SK-N-SH (cell line): ENCODE results near the gene MYO9B. TPM values are rescaled to one million over a fixed set of nuclear protein-coding genes. Genes with fewer than 3 reads are reported as not detected.

ENCODE experiments used
- CTCF ChIA-PET: fragments of 300-600, 350-600 bp; formaldehyde crosslinking; extraction: SDS; loops from one replicate; lab custom pipeline; 2021; lab: Yijun Ruan, JAX
- POLR2A ChIA-PET: fragments of 350-600 bp; sonication (Branson Sonifier 250); formaldehyde crosslinking; extraction: SDS; loops from one replicate; lab custom pipeline; 2020; ENCODE audit warnings: antibody characterized with exemption, inconsistent platforms; lab: Yijun Ruan, JAX
- DNase-seq: peaks from one replicate; pipeline ENCODE4 v3.0.0; 2012
- H2AFZ ChIP-seq: fragments of 200-600 bp; sonication (generic); 2 replicates; pipeline ENCODE4 v1.8.1; 2016; ENCODE audit warnings: antibody characterized with exemption, mild to moderate bottlenecking, low read depth
- H3F3A ChIP-seq: fragments of 200-600 bp; sonication (generic); replicated peaks from 2 replicates; pipeline ENCODE3; 2016; ENCODE audit warnings: antibody characterized with exemption, mild to moderate bottlenecking; ENCODE audit not compliant: insufficient read depth
- H3K27ac ChIP-seq, 2 experiments: fragments of 200-500 bp in 1 of 2; fragments of 200-600 bp in 1 of 2; sonication (Bioruptor generic) in 1 of 2; sonication (generic), shearing (Covaris generic) in 1 of 2; 2 replicates each; pipeline versions ENCODE4 v1.5.1 to v1.6.1; 2014 to 2016; ENCODE audit warnings: low read depth in 2 of 2, inconsistent platforms in 1 of 2, low read length in 1 of 2, mild to moderate bottlenecking in 1 of 2, mixed read lengths in 1 of 2
- H3K27me3 ChIP-seq: fragments of 200-600 bp; sonication (generic), shearing (Covaris generic); 2 replicates; pipeline ENCODE4 v1.6.1; 2016; ENCODE audit warnings: mixed run types; ENCODE audit not compliant: insufficient read depth
- H3K36me3 ChIP-seq, 2 experiments: fragments of 200-500 bp in 1 of 2; fragments of 200-600 bp in 1 of 2; sonication (Bioruptor generic) in 1 of 2; sonication (generic) in 1 of 2; replicated peaks in 1 of 2; 2 replicates each; pipeline versions ENCODE3 to v1.5.1; 2014 to 2016; ENCODE audit warnings: low read length in 1 of 2, mild to moderate bottlenecking in 1 of 2; ENCODE audit not compliant: insufficient read depth in 2 of 2, control insufficient read depth in 1 of 2
- H3K4me1 ChIP-seq, 2 experiments: fragments of 200-500 bp in 1 of 2; fragments of 200-600 bp in 1 of 2; sonication (Bioruptor generic) in 1 of 2; sonication (generic), shearing (Covaris generic) in 1 of 2; 2 replicates each; pipeline versions ENCODE4 v1.5.1 to v1.6.1; 2014 to 2016; ENCODE audit warnings: low read depth in 1 of 2, low read length in 1 of 2, mixed run types in 1 of 2; ENCODE audit not compliant: insufficient read depth in 2 of 2, control insufficient read depth in 1 of 2
- H3K4me2 ChIP-seq: fragments of 200-600 bp; sonication (generic), shearing (Covaris generic); 2 replicates; pipeline ENCODE4 v1.6.1; 2017; ENCODE audit warnings: mixed run types
- H3K4me3 ChIP-seq, 2 experiments: fragments of 200-500 bp in 1 of 2; fragments of 200-600 bp in 1 of 2; sonication (Bioruptor generic) in 1 of 2; sonication (generic), shearing (Covaris generic) in 1 of 2; 2 replicates each; pipeline versions ENCODE4 v1.5.1 to v1.8.1; 2014 to 2016; ENCODE audit warnings: low read depth in 2 of 2, inconsistent platforms in 1 of 2, low read length in 1 of 2, mild to moderate bottlenecking in 1 of 2, mixed read lengths in 1 of 2, moderate library complexity in 1 of 2
- H3K79me2 ChIP-seq: fragments of 200-600 bp; sonication (generic); 2 replicates; pipeline ENCODE4 v1.8.1; 2017; ENCODE audit warnings: mild to moderate bottlenecking; ENCODE audit not compliant: insufficient read depth
- H3K9ac ChIP-seq: fragments of 200-600 bp; sonication (generic); 2 replicates; pipeline ENCODE4 v1.6.1; 2017; ENCODE audit warnings: mixed run types
- H3K9me2 ChIP-seq: fragments of 200-600 bp; sonication (generic); 2 replicates; pipeline ENCODE4 v1.6.1; 2017; ENCODE audit warnings: mixed run types
- H3K9me3 ChIP-seq: fragments of 200-600 bp; sonication (generic); 2 replicates; pipeline ENCODE4 v1.6.1; 2017; ENCODE audit warnings: mixed run types, mild to moderate bottlenecking, moderate library complexity
- H4K20me1 ChIP-seq: fragments of 200-600 bp; sonication (generic); 2 replicates; pipeline ENCODE4 v1.6.1; 2017; ENCODE audit warnings: mild to moderate bottlenecking, mixed run types; ENCODE audit not compliant: insufficient read depth
- ELF1 ChIP-seq: IDR thresholded peaks from 2 replicates; pipeline ENCODE4 v1.4.0; 2012
- EZH2phosphoT487 ChIP-seq: fragments of 200-600 bp; sonication (generic); IDR thresholded peaks from 2 replicates; pipeline ENCODE4 v1.6.1; 2017; ENCODE audit warnings: low read depth, mixed run types, mild to moderate bottlenecking, antibody characterized with exemption, moderate library complexity, borderline replicate concordance
- FOSL2 ChIP-seq: IDR thresholded peaks from 2 replicates; pipeline ENCODE4 v1.4.0; 2012; ENCODE audit warnings: low read depth, mild to moderate bottlenecking, moderate library complexity, borderline replicate concordance
- GATA2 ChIP-seq: sonication (generic); formaldehyde crosslinking; IDR thresholded peaks from 2 replicates; pipeline ENCODE4 v1.5.0; 2020; ENCODE audit warnings: mild to moderate bottlenecking, missing genetic modification reagents
- JUND ChIP-seq: IDR thresholded peaks from 2 replicates; pipeline ENCODE4 v1.4.0; 2012
- MEF2A ChIP-seq: IDR thresholded peaks from 2 replicates; pipeline ENCODE4 v1.4.0; 2012; ENCODE audit warnings: low read depth, borderline replicate concordance
- POLR2AphosphoS5 ChIP-seq: IDR thresholded peaks from 2 replicates; pipeline ENCODE4 v1.6.1; 2012; ENCODE audit warnings: low read depth, low read length
- RCOR1 ChIP-seq: fragments of 150-350 bp; IDR thresholded peaks from 2 replicates; pipeline ENCODE4 v1.6.1; 2017; ENCODE audit warnings: antibody characterized with exemption, low read length
- RFX5 ChIP-seq: IDR thresholded peaks from 2 replicates; pipeline ENCODE4 v1.6.1; 2012; ENCODE audit warnings: mild to moderate bottlenecking, improper control_type of control experiment, low read length
- RXRA ChIP-seq: IDR thresholded peaks from 2 replicates; pipeline ENCODE4 v1.4.0; 2012; ENCODE audit warnings: low read depth, mild to moderate bottlenecking, borderline replicate concordance
- TAF1 ChIP-seq: IDR thresholded peaks from 2 replicates; pipeline ENCODE4 v1.6.1; 2012; ENCODE audit warnings: low read depth, mild to moderate bottlenecking, low read length, moderate library complexity, borderline replicate concordance
- TEAD4 ChIP-seq: IDR thresholded peaks from 2 replicates; pipeline ENCODE4 v1.4.0; 2012; ENCODE audit warnings: mild to moderate bottlenecking, borderline replicate concordance; ENCODE audit not compliant: insufficient read depth
- WGBS: methylation state at CpG from one replicate; pipeline ENCODE4 v1.1.6; 2017; ENCODE audit warnings: low lambda C conversion rate; 5-methylcytosine and 5-hydroxymethylcytosine counted together
- polyA plus RNA-seq, 3 experiments: library from polyadenylated mRNA; depleted of rRNA; stranded (reverse); fragments of >200 nt; gene quantifications; 2 replicates each; pipeline ENCODE4 v1.2.3, GENCODE V29; 2012
- TF ChIP-seq, protein P1 (sequence below): IDR thresholded peaks from 2 replicates; pipeline ENCODE4 v1.4.0; 2012; ENCODE audit warnings: low read depth, borderline replicate concordance
- TF ChIP-seq, protein P2 (sequence below): fragments of 150-350 bp; IDR thresholded peaks from 2 replicates; pipeline ENCODE4 v1.6.1; 2016; ENCODE audit warnings: mild to moderate bottlenecking, low read depth, low read length
- TF ChIP-seq, protein P3 (sequence below): IDR thresholded peaks from 2 replicates; pipeline ENCODE4; 2012

Gene MYO9B
- polyA plus RNA-seq, 1 of the 3 experiments (the other 2 are of a cell fraction) = 37.6 TPM

DNA sequence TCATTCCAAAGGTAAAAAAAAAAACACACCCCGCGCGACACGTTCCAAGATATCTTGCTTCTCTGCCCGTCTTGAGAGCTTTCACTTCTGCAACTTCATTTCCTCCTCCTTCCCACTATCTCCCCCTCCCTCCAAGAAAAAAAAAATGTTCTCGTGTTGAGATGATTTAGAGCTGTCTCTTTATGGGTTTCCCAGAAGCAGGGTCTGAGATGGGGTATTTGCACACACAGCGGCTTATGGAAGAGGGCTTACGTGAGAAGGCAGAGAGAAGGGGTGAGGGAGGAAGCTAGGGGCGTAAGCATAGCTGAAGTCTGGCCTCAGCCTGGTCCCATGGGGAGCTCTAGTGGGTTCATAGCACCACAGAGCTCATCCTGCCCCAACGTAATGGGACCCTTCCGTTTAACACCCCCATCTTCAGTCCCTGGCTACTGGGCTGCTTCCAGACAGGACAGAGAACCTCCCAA is 108.3 kb downstream of the MYO9B start:
- 99% methylated on average over 11 of the region's 11 CpGs for WGBS
- Histone ChIP-seq H3K27ac (no peak overlapping the region), H3K4me2 (no peak overlapping the region), H3K36me3 (peaks cover 24 to 42% of the 10 kb centered on the region in 2 experiments), H3K79me2 (no peaks in the 10 kb centered on the region), H3K9me2 (no peaks in the 10 kb centered on the region), H3K27me3 (no peaks in the 10 kb centered on the region), H3K4me1 (no peaks in the 10 kb centered on the region), H3F3A (no peaks in the 10 kb centered on the region), H4K20me1 (no peaks in the 10 kb centered on the region), H3K4me3 (no peak overlapping the region), H2AFZ (no peak overlapping the region), H3K9me3 (no peaks in the 10 kb centered on the region), H3K9ac (no peak overlapping the region)
- no peak for DNase-seq
- ChIA-PET POLR2A (no interaction called here), CTCF (interaction anchor here (0.9 kb wide), 1 partner anchor 98 kb away, joined by 3 read pairs; no protein-coding TSS in a partner anchor)
- TF ChIP-seq GATA2 (CRISPR knock-in tag) = no peak
- TF ChIP-seq EZH2phosphoT487 = no peak
- TF ChIP-seq, protein P1, sequence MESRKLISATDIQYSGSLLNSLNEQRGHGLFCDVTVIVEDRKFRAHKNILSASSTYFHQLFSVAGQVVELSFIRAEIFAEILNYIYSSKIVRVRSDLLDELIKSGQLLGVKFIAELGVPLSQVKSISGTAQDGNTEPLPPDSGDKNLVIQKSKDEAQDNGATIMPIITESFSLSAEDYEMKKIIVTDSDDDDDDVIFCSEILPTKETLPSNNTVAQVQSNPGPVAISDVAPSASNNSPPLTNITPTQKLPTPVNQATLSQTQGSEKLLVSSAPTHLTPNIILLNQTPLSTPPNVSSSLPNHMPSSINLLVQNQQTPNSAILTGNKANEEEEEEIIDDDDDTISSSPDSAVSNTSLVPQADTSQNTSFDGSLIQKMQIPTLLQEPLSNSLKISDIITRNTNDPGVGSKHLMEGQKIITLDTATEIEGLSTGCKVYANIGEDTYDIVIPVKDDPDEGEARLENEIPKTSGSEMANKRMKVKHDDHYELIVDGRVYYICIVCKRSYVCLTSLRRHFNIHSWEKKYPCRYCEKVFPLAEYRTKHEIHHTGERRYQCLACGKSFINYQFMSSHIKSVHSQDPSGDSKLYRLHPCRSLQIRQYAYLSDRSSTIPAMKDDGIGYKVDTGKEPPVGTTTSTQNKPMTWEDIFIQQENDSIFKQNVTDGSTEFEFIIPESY = no peak
- no peak for TF ChIP-seq FOSL2
- TF ChIP-seq RFX5 = no peak
- no peak for TF ChIP-seq RXRA
- TF ChIP-seq, protein P2, sequence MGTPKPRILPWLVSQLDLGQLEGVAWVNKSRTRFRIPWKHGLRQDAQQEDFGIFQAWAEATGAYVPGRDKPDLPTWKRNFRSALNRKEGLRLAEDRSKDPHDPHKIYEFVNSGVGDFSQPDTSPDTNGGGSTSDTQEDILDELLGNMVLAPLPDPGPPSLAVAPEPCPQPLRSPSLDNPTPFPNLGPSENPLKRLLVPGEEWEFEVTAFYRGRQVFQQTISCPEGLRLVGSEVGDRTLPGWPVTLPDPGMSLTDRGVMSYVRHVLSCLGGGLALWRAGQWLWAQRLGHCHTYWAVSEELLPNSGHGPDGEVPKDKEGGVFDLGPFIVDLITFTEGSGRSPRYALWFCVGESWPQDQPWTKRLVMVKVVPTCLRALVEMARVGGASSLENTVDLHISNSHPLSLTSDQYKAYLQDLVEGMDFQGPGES = no peak
- no peak for TF ChIP-seq POLR2AphosphoS5
- no peak for TF ChIP-seq TEAD4
- TF ChIP-seq MEF2A = no peak
- TF ChIP-seq ELF1 = no peak
- TF ChIP-seq TAF1 = no peak
- no peak for TF ChIP-seq RCOR1
- TF ChIP-seq, protein P3, sequence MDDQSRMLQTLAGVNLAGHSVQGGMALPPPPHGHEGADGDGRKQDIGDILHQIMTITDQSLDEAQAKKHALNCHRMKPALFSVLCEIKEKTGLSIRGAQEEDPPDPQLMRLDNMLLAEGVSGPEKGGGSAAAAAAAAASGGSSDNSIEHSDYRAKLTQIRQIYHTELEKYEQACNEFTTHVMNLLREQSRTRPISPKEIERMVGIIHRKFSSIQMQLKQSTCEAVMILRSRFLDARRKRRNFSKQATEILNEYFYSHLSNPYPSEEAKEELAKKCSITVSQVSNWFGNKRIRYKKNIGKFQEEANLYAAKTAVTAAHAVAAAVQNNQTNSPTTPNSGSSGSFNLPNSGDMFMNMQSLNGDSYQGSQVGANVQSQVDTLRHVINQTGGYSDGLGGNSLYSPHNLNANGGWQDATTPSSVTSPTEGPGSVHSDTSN = no peak
- TF ChIP-seq JUND = no peak
